GM12874 (cell line): ENCODE data around the gene NXPH1.

Source experiments
- TF ChIP-seq, protein P1 (sequence below): IDR thresholded peaks from 2 replicates; pipeline ENCODE4 v1.5.1; 2011; ENCODE audit warnings: low read depth, mild to moderate bottlenecking, control low read depth, low read length, moderate library complexity; ENCODE audit not compliant: insufficient read depth

Gene NXPH1

DNA sequence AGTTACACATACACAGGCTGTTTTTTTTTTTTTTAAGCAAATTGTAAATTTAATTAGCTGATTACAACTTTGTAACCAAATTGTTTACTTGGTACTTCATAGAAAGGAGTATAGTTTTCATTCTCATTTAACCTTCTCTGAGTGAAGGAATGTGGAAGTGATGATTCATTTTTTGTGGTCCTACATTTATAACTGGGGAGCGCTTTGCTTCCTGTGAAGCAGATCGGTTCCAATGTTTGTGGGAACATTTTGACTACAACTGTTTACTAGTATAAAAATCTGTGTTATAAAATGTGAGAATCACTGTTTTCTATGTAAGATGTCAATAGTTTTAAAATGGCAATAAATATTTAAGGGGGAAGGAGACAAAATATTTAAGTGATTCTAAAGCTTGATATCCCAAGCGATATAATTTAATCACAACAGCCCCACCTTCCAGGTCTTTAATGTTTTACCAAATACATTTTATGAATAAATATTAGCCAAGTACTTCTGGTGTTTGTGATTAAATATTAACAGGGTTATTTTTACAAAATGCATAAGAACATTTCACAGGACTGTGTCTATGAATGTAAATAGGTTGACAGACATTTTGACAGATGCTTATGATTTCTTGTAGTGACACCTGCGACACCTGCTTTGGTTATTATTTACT is 57.1 kb downstream of the NXPH1 start:
- TF ChIP-seq, protein P1, sequence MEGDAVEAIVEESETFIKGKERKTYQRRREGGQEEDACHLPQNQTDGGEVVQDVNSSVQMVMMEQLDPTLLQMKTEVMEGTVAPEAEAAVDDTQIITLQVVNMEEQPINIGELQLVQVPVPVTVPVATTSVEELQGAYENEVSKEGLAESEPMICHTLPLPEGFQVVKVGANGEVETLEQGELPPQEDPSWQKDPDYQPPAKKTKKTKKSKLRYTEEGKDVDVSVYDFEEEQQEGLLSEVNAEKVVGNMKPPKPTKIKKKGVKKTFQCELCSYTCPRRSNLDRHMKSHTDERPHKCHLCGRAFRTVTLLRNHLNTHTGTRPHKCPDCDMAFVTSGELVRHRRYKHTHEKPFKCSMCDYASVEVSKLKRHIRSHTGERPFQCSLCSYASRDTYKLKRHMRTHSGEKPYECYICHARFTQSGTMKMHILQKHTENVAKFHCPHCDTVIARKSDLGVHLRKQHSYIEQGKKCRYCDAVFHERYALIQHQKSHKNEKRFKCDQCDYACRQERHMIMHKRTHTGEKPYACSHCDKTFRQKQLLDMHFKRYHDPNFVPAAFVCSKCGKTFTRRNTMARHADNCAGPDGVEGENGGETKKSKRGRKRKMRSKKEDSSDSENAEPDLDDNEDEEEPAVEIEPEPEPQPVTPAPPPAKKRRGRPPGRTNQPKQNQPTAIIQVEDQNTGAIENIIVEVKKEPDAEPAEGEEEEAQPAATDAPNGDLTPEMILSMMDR: no peak

DNA sequence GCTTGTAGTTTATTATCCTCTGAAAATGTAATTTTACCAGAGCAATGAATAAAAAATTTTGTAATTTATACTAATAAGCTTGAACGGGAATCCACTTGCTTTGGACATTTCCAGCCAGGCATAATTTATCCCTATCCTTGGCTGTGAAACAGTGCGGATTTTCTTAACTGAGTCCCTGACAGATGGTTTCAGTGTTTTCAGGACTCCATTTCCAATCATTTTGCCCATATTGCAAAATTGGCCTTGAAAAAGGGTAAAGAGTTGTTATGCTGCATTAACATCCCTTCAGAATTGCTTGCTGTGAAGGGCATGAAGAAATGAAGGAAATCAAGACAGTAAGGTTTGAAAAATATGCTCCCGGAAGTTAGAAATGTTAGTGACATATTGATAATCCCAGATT is 57.7 kb downstream of the NXPH1 start:
- TF ChIP-seq, protein P1: no peak

DNA sequence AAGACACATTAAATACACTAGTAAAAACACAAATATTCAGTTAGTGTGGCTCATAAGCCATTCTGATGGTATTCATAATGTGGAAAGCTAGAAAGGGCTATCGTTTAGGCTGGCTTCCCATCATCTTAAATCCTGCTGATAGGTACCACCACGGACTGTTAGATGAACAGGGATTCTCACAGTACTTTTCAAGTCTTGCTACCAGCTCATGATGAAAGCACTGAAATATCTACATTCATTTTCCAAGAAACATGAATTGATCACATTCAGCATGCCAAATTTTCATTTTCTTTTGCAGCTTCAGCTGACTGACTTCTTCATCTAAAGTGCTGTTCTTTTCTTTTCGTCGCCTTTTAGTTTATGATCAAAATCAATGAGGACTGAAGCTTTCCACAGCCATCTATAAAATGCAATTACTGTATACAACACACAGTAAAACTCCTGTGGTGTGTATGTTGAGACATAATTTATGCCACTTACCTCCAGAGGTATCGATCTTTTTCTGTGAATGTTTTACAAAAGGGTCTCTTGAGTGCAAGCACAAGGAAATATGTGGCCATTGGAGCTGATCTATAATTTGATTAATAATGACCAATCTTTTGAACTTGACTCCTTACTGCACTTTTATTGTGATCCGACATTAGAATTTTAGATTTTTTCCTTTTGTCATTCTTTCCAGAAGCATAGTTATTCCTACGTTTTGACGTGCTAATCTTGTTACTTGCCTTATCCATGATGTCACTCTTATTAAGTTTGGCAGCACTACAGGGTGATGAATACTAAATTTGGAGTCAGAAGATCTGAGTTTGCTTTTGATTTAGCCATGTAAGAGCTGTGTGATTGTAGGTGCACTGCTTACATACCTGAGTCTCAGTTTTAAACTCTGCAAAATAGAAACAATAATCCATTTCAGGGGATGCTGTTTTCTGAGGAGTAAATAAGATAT is 58.4 kb downstream of the NXPH1 start:
- TF ChIP-seq, protein P1: no peak

DNA sequence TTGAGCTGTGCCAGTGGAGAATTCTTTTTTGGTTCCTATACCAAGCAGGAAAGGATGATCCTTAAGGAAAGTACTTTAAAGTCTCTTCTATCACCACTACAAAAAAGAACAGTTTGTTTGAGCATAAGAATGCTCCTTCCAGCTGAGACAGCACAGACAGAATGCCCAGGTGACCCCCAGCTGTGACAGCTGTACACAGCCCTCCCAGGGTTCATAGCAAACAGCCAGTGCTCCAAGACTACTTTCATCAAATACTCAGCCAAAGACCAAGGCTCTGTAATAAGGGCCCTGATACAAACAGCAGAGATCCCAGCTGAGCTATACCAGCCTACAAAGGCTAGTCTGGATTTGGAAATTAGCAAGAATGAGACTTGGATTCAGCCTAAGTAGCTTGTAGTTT is 65.7 kb downstream of the NXPH1 start:
- TF ChIP-seq, protein P1: no peak

GRCh38 chr7:8500286-8500685 is 66.9 kb downstream of the NXPH1 start:
- TF ChIP-seq, protein P1: no peak

- TF ChIP-seq, protein P1: no peak
Measured at GRCh38 chr7:8507566-8507965, 74.2 kb downstream of the NXPH1 start.

DNA sequence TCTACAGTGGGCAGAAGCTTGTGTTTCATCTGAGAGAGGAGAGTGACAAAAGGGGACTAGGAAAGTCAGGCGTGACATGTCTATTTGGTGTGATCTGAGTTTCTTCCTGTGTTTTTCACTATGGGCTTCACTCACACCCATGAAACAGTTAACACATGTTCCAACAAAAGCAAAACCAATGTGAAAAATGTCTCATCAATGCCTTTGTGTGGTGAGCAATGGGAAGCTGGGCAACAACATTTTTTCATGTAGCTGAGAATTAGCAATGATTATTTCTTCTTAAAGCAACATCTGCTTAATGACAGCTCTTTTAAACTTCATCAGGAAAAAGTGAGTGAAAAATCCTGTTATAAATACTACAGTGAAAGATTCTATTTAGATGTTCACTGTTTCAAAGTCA is 76.2 kb downstream of the NXPH1 start:
- TF ChIP-seq, protein P1: no peak
